Right lobe of liver (tissue), 4 donors: ENCODE measurements around the gene ANAPC7.

ENCODE experiments used
- CTCF ChIP-seq, 4 donors: fragments of 200-600 bp in 3 of 4; fragments of 450-650 bp in 1 of 4; IDR thresholded peaks; one replicate each; pipeline versions ENCODE4 v1.5.1 to v1.8.0; 2016 to 2022; ENCODE audit warnings: antibody characterized with exemption in 4 of 4, mild to moderate bottlenecking in 2 of 4
- POLR2A ChIP-seq: fragments of 450-650 bp; IDR thresholded peaks from one replicate; pipeline ENCODE4 v1.6.1; 2017; ENCODE audit warnings: antibody characterized with exemption, mild to moderate bottlenecking
- donor health status: DM: no; HTN: no; CAD: no.
- donor health status: DM: no; HTN: no; CAD: no.
- donor health status: DM: no; HTN: yes; CAD: no.

GRCh38 chr12:110347767-110348166 lies 55.7 kb downstream of the ANAPC7 start:
- TF ChIP-seq CTCF (IDR thresholded peaks at IDR 0.05): no peak
- no peak for TF ChIP-seq POLR2A
